Muscle layer of colon (tissue), 2 donors: Measurements from ENCODE around the gene TLE1.
A peak's percentile ranks its signal among the peaks of the same experiment; 100 is the strongest.
"Not testable (repeated sequence)": the region's sequence is repeated elsewhere in the genome, so short reads cannot be mapped to it uniquely, and the experiment has no call there.

ENCODE experiments used
- H3K27ac ChIP-seq: one replicate; pipeline ENCODE4 v1.7.0; 2013; ENCODE audit warnings: low read depth, mild to moderate bottlenecking, low read length, moderate library complexity
- H3K27me3 ChIP-seq, 2 donors: one replicate each; pipeline ENCODE4 v1.7.0; 2013; ENCODE audit warnings: low read length in 2 of 2, mild to moderate bottlenecking in 2 of 2; ENCODE audit not compliant: insufficient read depth in 2 of 2, control insufficient read depth in 1 of 2
- H3K36me3 ChIP-seq: one replicate; pipeline ENCODE4 v1.7.0; 2013; ENCODE audit warnings: mild to moderate bottlenecking, low read length; ENCODE audit not compliant: insufficient read depth
- H3K4me1 ChIP-seq: one replicate; pipeline ENCODE4 v1.7.0; 2013; ENCODE audit warnings: mild to moderate bottlenecking, low read length; ENCODE audit not compliant: insufficient read depth
- H3K4me3 ChIP-seq, 2 donors: one replicate each; pipeline ENCODE4 v1.7.0; 2013; ENCODE audit warnings: low read length in 2 of 2, low read depth in 1 of 2, mild to moderate bottlenecking in 1 of 2, moderate library complexity in 1 of 2
- H3K9ac ChIP-seq: one replicate; pipeline ENCODE4 v1.7.0; 2013; ENCODE audit warnings: low read length
- H3K9me3 ChIP-seq: one replicate; pipeline ENCODE4 v1.7.0; 2013; ENCODE audit warnings: mild to moderate bottlenecking, low read length
- donor health status: abdominal sarcoma.
- donor health status: Adenocarcinoma of cecum.

TLE1 gene

GRCh38 chr9:81649475-81650240, 39.7 kb downstream of the TLE1 start:
- H3K27me3 ChIP-seq: no peaks in the 10 kb centered on the region
- no peaks in the 10 kb centered on the region for H3K4me1 ChIP-seq
- no peak overlapping the region for H3K4me3 ChIP-seq
- H3K27ac ChIP-seq: no peak overlapping the region
- no peak overlapping the region for H3K9ac ChIP-seq
- H3K36me3 ChIP-seq: peaks cover 16% of the 10 kb centered on the region
- H3K9me3 ChIP-seq: no peaks in the 10 kb centered on the region

GRCh38 chr9:81648891-81649290, 40.5 kb downstream of the TLE1 start:
- H3K9me3 ChIP-seq: no peaks in the 10 kb centered on the region
- H3K9ac ChIP-seq: no peak overlapping the region
- H3K36me3 ChIP-seq: peaks cover 16% of the 10 kb centered on the region
- no peaks in the 10 kb centered on the region for H3K4me1 ChIP-seq
- no peaks in the 10 kb centered on the region for H3K27me3 ChIP-seq
- H3K4me3 ChIP-seq: no peak overlapping the region
- no peak overlapping the region for H3K27ac ChIP-seq

GRCh38 chr9:81646337-81646736, 43.0 kb downstream of the TLE1 start:
- H3K9ac ChIP-seq: no peak overlapping the region
- H3K4me3 ChIP-seq: no peak overlapping the region
- H3K27me3 ChIP-seq: no peaks in the 10 kb centered on the region
- H3K36me3 ChIP-seq: peaks cover 11% of the 10 kb centered on the region
- no peak overlapping the region for H3K27ac ChIP-seq
- H3K9me3 ChIP-seq: no peaks in the 10 kb centered on the region
- no peaks in the 10 kb centered on the region for H3K4me1 ChIP-seq

- not testable (repeated sequence) for H3K27me3 ChIP-seq, H3K4me1 ChIP-seq, H3K9ac ChIP-seq, H3K27ac ChIP-seq, H3K4me3 ChIP-seq, H3K9me3 ChIP-seq, H3K36me3 ChIP-seq
Measured at GRCh38 chr9:81644513-81644912, 44.8 kb downstream of the TLE1 start.

- Histone ChIP-seq H3K9ac (no peak overlapping the region), H3K27me3 (no peaks in the 10 kb centered on the region), H3K9me3 (no peaks in the 10 kb centered on the region), H3K36me3 (no peaks in the 10 kb centered on the region), H3K27ac (no peak overlapping the region), H3K4me1 (peaks cover 31% of the 10 kb centered on the region), H3K4me3 (no peak overlapping the region)
Measured at GRCh38 chr9:81637276-81637675, 52.1 kb downstream of the TLE1 start.

GRCh38 chr9:81636255-81636599, 53.1 kb downstream of the TLE1 start:
- no peak overlapping the region for H3K4me3 ChIP-seq
- H3K36me3 ChIP-seq: peaks cover 3% of the 10 kb centered on the region
- no peak overlapping the region for H3K9ac ChIP-seq
- H3K27me3 ChIP-seq: no peaks in the 10 kb centered on the region
- H3K9me3 ChIP-seq: no peaks in the 10 kb centered on the region
- peaks cover 31% of the 10 kb centered on the region for H3K4me1 ChIP-seq
- H3K27ac ChIP-seq: no peak overlapping the region

GRCh38 chr9:81635521-81636254, 53.7 kb downstream of the TLE1 start:
- Histone ChIP-seq H3K36me3 (peaks cover 6% of the 10 kb centered on the region), H3K4me1 (peaks cover 31% of the 10 kb centered on the region), H3K4me3 (no peak overlapping the region)

GRCh38 chr9:81634915-81635516, 54.3 kb downstream of the TLE1 start:
- H3K9ac ChIP-seq: no peak overlapping the region
- H3K27ac ChIP-seq: peak overlapping the region; percentile 17
- no peak overlapping the region for H3K4me3 ChIP-seq
- no peaks in the 10 kb centered on the region for H3K9me3 ChIP-seq
- H3K4me1 ChIP-seq: peaks cover 31% of the 10 kb centered on the region
- H3K27me3 ChIP-seq: no peaks in the 10 kb centered on the region
- H3K36me3 ChIP-seq: peaks cover 6% of the 10 kb centered on the region

More at GRCh38 chr9:81635521-81636254, 53.7 kb downstream of the TLE1 start:
- Histone ChIP-seq H3K27me3 (no peaks in the 10 kb centered on the region), H3K9me3 (no peaks in the 10 kb centered on the region), H3K9ac (no peak overlapping the region), H3K27ac (no peak overlapping the region)

GRCh38 chr9:81633952-81634854, 55.1 kb downstream of the TLE1 start:
- Histone ChIP-seq H3K27ac (no peak overlapping the region), H3K4me3 (no peak overlapping the region), H3K9me3 (no peaks in the 10 kb centered on the region), H3K4me1 (peaks cover 31% of the 10 kb centered on the region), H3K27me3 (no peaks in the 10 kb centered on the region), H3K9ac (no peak overlapping the region), H3K36me3 (peaks cover 6% of the 10 kb centered on the region)

GRCh38 chr9:81632599-81632998, 56.7 kb downstream of the TLE1 start:
- H3K9ac ChIP-seq: no peak overlapping the region
- no peak overlapping the region for H3K27ac ChIP-seq
- peaks cover 6% of the 10 kb centered on the region for H3K36me3 ChIP-seq
- no peak overlapping the region for H3K4me3 ChIP-seq
- H3K9me3 ChIP-seq: no peaks in the 10 kb centered on the region
- peaks cover 21% of the 10 kb centered on the region for H3K4me1 ChIP-seq
- H3K27me3 ChIP-seq: no peaks in the 10 kb centered on the region

- Histone ChIP-seq H3K4me3 (no peak overlapping the region), H3K9ac (no peak overlapping the region), H3K36me3 (peaks cover 6% of the 10 kb centered on the region), H3K27me3 (no peaks in the 10 kb centered on the region), H3K4me1 (peaks cover 20% of the 10 kb centered on the region), H3K9me3 (no peaks in the 10 kb centered on the region), H3K27ac (no peak overlapping the region)
Measured at GRCh38 chr9:81631218-81631745, 58.1 kb downstream of the TLE1 start.
